GM18498 (cell line): ENCODE data around the gene SSH3.

ENCODE experiments used
- ATAC-seq: cut with Tn5 transposase; IDR thresholded peaks from one replicate; pipeline ENCODE4 v1.9.1; 2021; ENCODE audit warnings: mild to moderate bottlenecking, moderate library complexity; ENCODE audit not compliant: unreplicated experiment

SSH3 gene

GRCh38 chr11:67290801-67291200 lies 12.5 kb upstream of the SSH3 start:
- ATAC-seq: no peak

- ATAC-seq: no peak
Measured at GRCh38 chr11:67291481-67292381, 11.6 kb upstream of the SSH3 start.

GRCh38 chr11:67292671-67293070 lies 10.7 kb upstream of the SSH3 start:
- ATAC-seq: no peak

- no peak for ATAC-seq
Measured at GRCh38 chr11:67293090-67293489, 10.2 kb upstream of the SSH3 start.

- ATAC-seq: no peak
Measured at GRCh38 chr11:67295846-67296245, 7.5 kb upstream of the SSH3 start.

- no peak for ATAC-seq
Measured at GRCh38 chr11:67298786-67299185, 4.5 kb upstream of the SSH3 start.

- no peak for ATAC-seq
Measured at GRCh38 chr11:67299471-67300191, 3.7 kb upstream of the SSH3 start.

- ATAC-seq: no peak
Measured at GRCh38 chr11:67300256-67300755, 3.0 kb upstream of the SSH3 start.

GRCh38 chr11:67300756-67301312 lies 2.5 kb upstream of the SSH3 start:
- ATAC-seq: no peak

- no peak for ATAC-seq
Measured at GRCh38 chr11:67301313-67301921, 1.9 kb upstream of the SSH3 start.

GRCh38 chr11:67301951-67302516 lies 1.3 kb upstream of the SSH3 start:
- no peak for ATAC-seq

- no peak for ATAC-seq
Measured at GRCh38 chr11:67302571-67303131, 679 bp upstream of the SSH3 start.

GRCh38 chr11:67303835-67304411 lies 593 bp downstream of the SSH3 start:
- ATAC-seq: no peak

GRCh38 chr11:67304511-67305113 lies 1.3 kb downstream of the SSH3 start:
- ATAC-seq: no peak

GRCh38 chr11:67306769-67307544 lies 3.6 kb downstream of the SSH3 start:
- ATAC-seq: no peak

GRCh38 chr11:67307545-67308001 lies 4.2 kb downstream of the SSH3 start:
- no peak for ATAC-seq

- no peak for ATAC-seq
Measured at GRCh38 chr11:67308031-67308866, 4.9 kb downstream of the SSH3 start.

GRCh38 chr11:67309166-67309565 lies 5.8 kb downstream of the SSH3 start:
- no peak for ATAC-seq
